ENCODE results near the gene PDE6A.
A peak's percentile ranks its signal among the peaks of the same experiment; 100 is the strongest.

Gene PDE6A

DNA sequence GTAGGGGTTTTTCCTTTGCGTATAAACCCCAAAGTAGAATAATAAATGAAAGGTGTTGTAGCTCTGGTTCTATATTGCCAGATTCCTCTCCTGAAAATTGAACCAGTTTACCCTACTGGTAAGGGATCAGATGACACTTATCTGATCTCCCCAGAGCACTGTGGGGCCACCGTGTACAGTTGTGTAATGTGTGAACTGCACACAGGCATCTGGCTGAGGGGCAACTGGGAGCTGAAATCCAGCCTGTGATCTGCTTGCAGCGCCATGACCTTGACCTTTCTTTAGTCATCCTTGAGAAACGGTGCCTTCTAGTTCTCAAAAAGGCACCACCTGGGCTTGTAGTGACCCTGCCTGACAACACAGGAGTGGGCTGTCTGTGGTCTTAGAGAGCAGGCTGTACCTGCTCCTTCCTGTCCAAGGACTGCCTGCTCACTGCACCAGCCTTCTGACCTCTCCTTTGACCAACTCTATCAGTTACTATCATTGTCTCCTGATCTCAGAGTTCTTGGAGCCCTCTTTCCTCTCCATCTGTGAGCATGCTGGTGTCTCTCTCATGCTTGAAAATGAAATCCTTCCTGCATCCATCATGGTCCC, 40.2 kb downstream of the PDE6A start:
- Histone ChIP-seq H3K4me3 (ENCODE audit: low read depth, low read length) (no peak overlapping the region), H3K36me3 (replicated peaks) (no peaks in the 10 kb centered on the region), H3K27me3 (replicated peaks) (no peaks in the 10 kb centered on the region), H3K27ac (no peak overlapping the region)
- DNase-seq: no peak
- TF ChIP-seq, protein P1, sequence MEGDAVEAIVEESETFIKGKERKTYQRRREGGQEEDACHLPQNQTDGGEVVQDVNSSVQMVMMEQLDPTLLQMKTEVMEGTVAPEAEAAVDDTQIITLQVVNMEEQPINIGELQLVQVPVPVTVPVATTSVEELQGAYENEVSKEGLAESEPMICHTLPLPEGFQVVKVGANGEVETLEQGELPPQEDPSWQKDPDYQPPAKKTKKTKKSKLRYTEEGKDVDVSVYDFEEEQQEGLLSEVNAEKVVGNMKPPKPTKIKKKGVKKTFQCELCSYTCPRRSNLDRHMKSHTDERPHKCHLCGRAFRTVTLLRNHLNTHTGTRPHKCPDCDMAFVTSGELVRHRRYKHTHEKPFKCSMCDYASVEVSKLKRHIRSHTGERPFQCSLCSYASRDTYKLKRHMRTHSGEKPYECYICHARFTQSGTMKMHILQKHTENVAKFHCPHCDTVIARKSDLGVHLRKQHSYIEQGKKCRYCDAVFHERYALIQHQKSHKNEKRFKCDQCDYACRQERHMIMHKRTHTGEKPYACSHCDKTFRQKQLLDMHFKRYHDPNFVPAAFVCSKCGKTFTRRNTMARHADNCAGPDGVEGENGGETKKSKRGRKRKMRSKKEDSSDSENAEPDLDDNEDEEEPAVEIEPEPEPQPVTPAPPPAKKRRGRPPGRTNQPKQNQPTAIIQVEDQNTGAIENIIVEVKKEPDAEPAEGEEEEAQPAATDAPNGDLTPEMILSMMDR (IDR thresholded peaks at IDR 0.05; ENCODE audit: low read depth, low read length, missing control alignments): no peak
- in situ Hi-C loops (cut with HindIII; ENCODE audit: low pct_ligation_motif_present, low sequenced_read_pairs): no loop called here

DNA sequence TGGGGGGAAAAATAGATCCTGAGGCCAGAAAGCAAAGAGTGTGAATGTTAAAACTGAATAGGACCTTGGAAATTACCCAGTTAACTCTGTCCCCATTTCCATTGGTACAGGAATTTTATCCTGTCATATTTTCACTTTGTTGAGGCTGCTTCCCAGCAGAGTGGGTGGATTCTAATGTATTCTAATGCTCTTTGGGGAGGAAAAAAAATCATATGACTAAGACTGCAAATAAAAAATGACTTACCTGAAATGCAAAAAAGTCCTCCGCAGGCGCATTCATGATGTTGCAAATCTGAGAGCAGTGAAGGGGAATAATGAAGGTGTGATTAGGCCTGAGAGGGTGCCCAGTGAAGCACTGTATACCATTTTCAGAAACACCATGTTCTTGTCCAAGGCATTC, 41.2 kb downstream of the PDE6A start:
- H3K27me3 ChIP-seq (replicated peaks): no peaks in the 10 kb centered on the region
- no peaks in the 10 kb centered on the region for H3K36me3 ChIP-seq (replicated peaks)
- TF ChIP-seq, protein P1 (IDR thresholded peaks at IDR 0.05; ENCODE audit: low read depth, low read length, missing control alignments): no peak
- no peak for DNase-seq
- in situ Hi-C loops (cut with HindIII; ENCODE audit: low pct_ligation_motif_present, low sequenced_read_pairs): no loop called here
- H3K4me3 ChIP-seq (ENCODE audit: low read depth, low read length): no peak overlapping the region
- no peak overlapping the region for H3K27ac ChIP-seq

DNA sequence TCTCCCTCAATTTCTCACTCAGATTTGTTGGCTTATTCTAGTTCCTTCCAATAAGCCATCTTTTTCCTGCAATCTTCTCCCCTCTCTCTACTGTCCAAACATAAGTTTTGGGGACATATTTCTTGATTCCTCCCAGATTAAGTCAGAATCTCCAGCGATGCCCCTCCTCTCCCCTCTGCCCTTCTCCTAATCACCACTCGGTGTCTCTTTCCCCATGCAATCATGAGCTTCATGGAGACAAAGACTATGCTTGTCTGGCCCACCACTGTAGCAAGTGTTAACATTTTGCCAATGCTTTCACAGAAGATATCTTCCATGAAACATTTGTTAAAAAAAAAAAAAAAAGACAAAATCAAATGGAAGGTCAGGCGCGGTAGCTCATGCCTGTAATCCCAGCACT, 42.4 kb downstream of the PDE6A start:
- Histone ChIP-seq H3K36me3 (replicated peaks) (no peaks in the 10 kb centered on the region), H3K27me3 (replicated peaks) (no peaks in the 10 kb centered on the region), H3K27ac (no peak overlapping the region), H3K4me3 (ENCODE audit: low read depth, low read length) (no peak overlapping the region)
- in situ Hi-C loops (cut with HindIII; ENCODE audit: low pct_ligation_motif_present, low sequenced_read_pairs): no loop called here
- TF ChIP-seq, protein P1 (IDR thresholded peaks at IDR 0.05; ENCODE audit: low read depth, low read length, missing control alignments): peak; percentile 36
- no peak for DNase-seq

DNA sequence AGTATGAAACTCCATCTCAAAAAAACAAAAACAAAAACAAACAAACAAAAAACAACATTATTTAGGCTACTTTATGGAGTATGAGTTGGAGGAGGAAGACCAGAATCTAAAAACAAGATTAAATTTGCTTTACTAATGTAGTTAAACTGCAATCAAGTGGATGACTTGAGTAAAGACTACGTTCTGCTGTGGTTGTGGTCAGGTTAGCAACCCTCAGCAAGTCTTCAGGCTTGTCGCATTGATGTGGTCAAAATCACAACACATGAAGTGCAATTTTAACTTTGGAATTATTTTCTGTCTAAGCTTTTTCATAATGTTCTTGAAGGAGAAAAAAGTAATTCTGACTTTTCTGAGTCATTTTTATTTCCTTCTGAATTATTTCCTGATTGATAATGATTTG, 43.1 kb downstream of the PDE6A start:
- no peak for DNase-seq
- in situ Hi-C loops (cut with HindIII; ENCODE audit: low pct_ligation_motif_present, low sequenced_read_pairs): no loop called here

DNA sequence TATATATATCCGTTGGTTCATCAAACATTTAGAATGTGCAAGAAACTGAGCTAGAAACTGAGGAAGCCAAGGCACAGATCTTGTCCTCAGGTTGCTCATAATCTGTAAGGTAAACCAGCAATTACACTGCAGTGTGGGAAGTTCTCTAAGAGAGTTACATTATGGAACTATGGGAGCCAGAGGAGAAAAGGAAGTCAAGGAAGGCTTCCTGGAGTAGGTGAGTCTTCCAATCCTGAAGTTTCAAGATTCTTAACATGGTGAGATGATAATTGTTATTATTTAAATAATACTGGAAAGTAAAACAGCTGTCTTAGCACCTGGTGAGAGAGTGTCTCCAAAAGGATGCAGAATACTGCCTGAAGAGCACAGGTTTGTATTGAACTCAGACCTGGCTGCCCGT, 44.2 kb downstream of the PDE6A start:
- Histone ChIP-seq H3K36me3 (replicated peaks) (no peaks in the 10 kb centered on the region), H3K27ac (no peak overlapping the region), H3K27me3 (replicated peaks) (no peaks in the 10 kb centered on the region), H3K4me3 (ENCODE audit: low read depth, low read length) (no peak overlapping the region)
- in situ Hi-C loops (cut with HindIII; ENCODE audit: low pct_ligation_motif_present, low sequenced_read_pairs): no loop called here
- TF ChIP-seq, protein P1 (IDR thresholded peaks at IDR 0.05; ENCODE audit: low read depth, low read length, missing control alignments): no peak
- no peak for DNase-seq

More for the DNA sequence above, 43.1 kb downstream of the PDE6A start:
- Histone ChIP-seq H3K27ac (no peak overlapping the region), H3K36me3 (replicated peaks) (no peaks in the 10 kb centered on the region), H3K4me3 (ENCODE audit: low read depth, low read length) (no peak overlapping the region), H3K27me3 (replicated peaks) (no peaks in the 10 kb centered on the region)
- TF ChIP-seq, protein P1 (IDR thresholded peaks at IDR 0.05; ENCODE audit: low read depth, low read length, missing control alignments): no peak

DNA sequence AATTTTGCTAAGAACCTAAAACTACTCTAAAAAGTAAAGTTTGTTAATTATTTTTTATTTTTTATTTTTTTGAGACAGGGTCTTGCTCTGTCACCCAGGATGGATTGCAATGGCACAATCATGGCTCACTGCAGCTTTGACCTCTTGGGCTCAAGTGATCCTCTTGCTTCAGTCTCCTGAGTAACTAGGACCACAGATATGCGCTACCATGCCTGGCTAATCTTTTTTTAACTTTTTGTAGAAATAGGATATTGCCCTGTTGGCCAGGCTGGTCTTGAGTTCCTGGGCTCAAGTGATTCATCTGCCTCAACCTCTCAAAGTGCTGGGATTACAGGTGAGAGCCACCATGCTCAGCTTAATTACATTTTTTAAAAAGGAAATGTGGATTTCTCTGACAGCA, 45.8 kb downstream of the PDE6A start:
- H3K27me3 ChIP-seq (replicated peaks): no peaks in the 10 kb centered on the region
- no peak overlapping the region for H3K27ac ChIP-seq
- no peak for DNase-seq
- H3K4me3 ChIP-seq (ENCODE audit: low read depth, low read length): no peak overlapping the region
- TF ChIP-seq, protein P1 (IDR thresholded peaks at IDR 0.05; ENCODE audit: low read depth, low read length, missing control alignments): no peak
- H3K36me3 ChIP-seq (replicated peaks): no peaks in the 10 kb centered on the region
- in situ Hi-C loops (cut with HindIII; ENCODE audit: low pct_ligation_motif_present, low sequenced_read_pairs): no loop called here

Data from brain microvascular endothelial cell (primary cell).